ENCODE results near the gene RAB19. TPM values are rescaled to one million over a fixed set of nuclear protein-coding genes. Genes with fewer than 3 reads are reported as not detected.
A peak's percentile ranks its signal among the peaks of the same experiment; 100 is the strongest.

The RAB19 gene
- total RNA-seq, 6 experiments from 2014 or later, result 0.27 to 1.0 TPM; not detected in 4

GRCh38 chr7:140397784-140398750, 5.8 kb upstream of the RAB19 start, which contains the start of gene SLC37A3:
TSS of gene SLC37A3 (minus strand) at chr7:140398530. CDS start at chr7:140382526, 16,004 bp downstream.
- Histone ChIP-seq H3K36me3 (no peaks in the 10 kb centered on the region), H3K9me3 (no peaks in the 10 kb centered on the region), H3K27ac (peak within 1 kb of the TSS; percentile 63 to 90 (median 72)), H3K4me3 (peak within 1 kb of the TSS; percentile 77 to 95 (median 88)), H3K27me3 (no peaks in the 10 kb centered on the region), H3K4me1 (peaks cover 0 to 6% (median 0%) of the 10 kb centered on the region in 4 donors)
- peak; percentile 77 for TF ChIP-seq POLR2A (IDR thresholded peaks at IDR 0.05)
- TF ChIP-seq CTCF (IDR thresholded peaks at IDR 0.05), result peak in 2 of 4 donors; percentile 5 to 25
- peak; percentile 89 to 92 (median 91) for DNase-seq
- intact Hi-C loops (cut with DNase I), result no loop called here
- ATAC-seq, result peak; percentile 99 to 100 (median 99)
- WGBS (ENCODE audit: insufficient coverage, low coverage, low lambda C conversion rate, missing lambda C conversion rate), result 0% methylated on average over 34 of the region's 66 CpGs

GRCh38 chr7:140398821-140399220, 5.0 kb upstream of the RAB19 start:
- Histone ChIP-seq H3K9me3 (no peaks in the 10 kb centered on the region), H3K36me3 (no peaks in the 10 kb centered on the region), H3K4me1 (peaks cover 0 to 6% (median 0%) of the 10 kb centered on the region in 4 donors), H3K27me3 (no peaks in the 10 kb centered on the region), H3K27ac (no peak overlapping the region), H3K4me3 (peak overlapping the region in 1 of 3 donors; percentile 77)
- TF ChIP-seq CTCF (IDR thresholded peaks at IDR 0.05) (no peak), POLR2A (IDR thresholded peaks at IDR 0.05) (no peak)
- ATAC-seq (no peak), DNase-seq (no peak)
- intact Hi-C loops (cut with DNase I), result no loop called here
- WGBS (ENCODE audit: insufficient coverage, low coverage, low lambda C conversion rate, missing lambda C conversion rate), result 44% methylated on average over 6 of the region's 10 CpGs

GRCh38 chr7:140400381-140400780, 3.5 kb upstream of the RAB19 start:
- ATAC-seq (no peak), DNase-seq (no peak)
- H3K4me1 ChIP-seq, result peaks cover 0 to 6% (median 0%) of the 10 kb centered on the region in 4 donors
- no peaks in the 10 kb centered on the region for H3K36me3 ChIP-seq
- no peaks in the 10 kb centered on the region for H3K27me3 ChIP-seq
- no peaks in the 10 kb centered on the region for H3K9me3 ChIP-seq
- H3K27ac ChIP-seq, result no peak overlapping the region
- intact Hi-C loops (cut with DNase I), result no loop called here
- TF ChIP-seq CTCF (IDR thresholded peaks at IDR 0.05) (no peak), POLR2A (IDR thresholded peaks at IDR 0.05) (no peak)
- no peak overlapping the region for H3K4me3 ChIP-seq
- WGBS (ENCODE audit: insufficient coverage, low coverage, low lambda C conversion rate, missing lambda C conversion rate), result 83% methylated on average over 3 of the region's 3 CpGs

DNA sequence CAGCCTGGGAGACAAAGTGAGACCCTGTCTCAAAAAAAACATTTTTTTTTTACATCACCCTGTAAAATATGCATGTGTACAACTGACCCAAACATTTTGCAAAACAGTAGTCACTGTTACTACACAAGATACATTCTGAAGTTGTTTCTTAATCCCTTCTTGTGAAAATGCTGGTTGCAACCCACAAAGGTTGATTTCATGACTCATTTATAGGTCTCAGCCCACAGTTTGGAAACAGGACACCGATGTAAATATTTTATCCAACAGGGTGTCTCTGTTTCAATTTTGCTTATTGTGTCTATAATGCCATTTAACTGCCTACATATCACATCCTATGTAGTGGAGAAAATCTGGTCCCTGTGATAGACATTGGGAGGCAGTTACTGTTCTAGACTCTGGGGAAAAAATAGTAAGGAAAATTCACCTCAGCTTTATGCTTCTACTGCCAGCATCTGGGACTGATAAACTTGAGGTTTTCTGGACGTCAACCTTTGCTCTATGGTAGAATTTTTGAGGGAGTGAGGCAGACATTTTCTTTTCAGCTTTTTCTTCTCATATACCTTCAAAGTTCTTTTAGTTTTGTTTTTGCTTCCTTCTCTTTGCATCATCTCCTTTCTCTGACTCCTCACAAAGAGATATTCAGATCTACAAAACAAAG, 1.6 kb upstream of the RAB19 start:
- Histone ChIP-seq H3K9me3 (no peaks in the 10 kb centered on the region), H3K27ac (no peak overlapping the region), H3K27me3 (no peaks in the 10 kb centered on the region), H3K4me1 (peaks cover 0 to 4% (median 0%) of the 10 kb centered on the region in 4 donors), H3K4me3 (no peak overlapping the region), H3K36me3 (no peaks in the 10 kb centered on the region)
- no peak for ATAC-seq
- TF ChIP-seq POLR2A (IDR thresholded peaks at IDR 0.05), result no peak
- TF ChIP-seq CTCF (IDR thresholded peaks at IDR 0.05), result no peak
- DNase-seq, result no peak
- intact Hi-C loops (cut with DNase I), result no loop called here
- 56% methylated on average over 2 of the region's 2 CpGs for WGBS (ENCODE audit: insufficient coverage, low coverage, low lambda C conversion rate, missing lambda C conversion rate)
